NCI-H1105 (cell line): ENCODE results near the gene SSTR4.
"Not testable (repeated sequence)": the region's sequence is repeated elsewhere in the genome, so short reads cannot be mapped to it uniquely, and the experiment has no call there.

Experiments used
- DNase-seq: peaks from one replicate; lab custom pipeline; 2025; lab: John Stamatoyannopoulos, UW

Gene SSTR4

DNA sequence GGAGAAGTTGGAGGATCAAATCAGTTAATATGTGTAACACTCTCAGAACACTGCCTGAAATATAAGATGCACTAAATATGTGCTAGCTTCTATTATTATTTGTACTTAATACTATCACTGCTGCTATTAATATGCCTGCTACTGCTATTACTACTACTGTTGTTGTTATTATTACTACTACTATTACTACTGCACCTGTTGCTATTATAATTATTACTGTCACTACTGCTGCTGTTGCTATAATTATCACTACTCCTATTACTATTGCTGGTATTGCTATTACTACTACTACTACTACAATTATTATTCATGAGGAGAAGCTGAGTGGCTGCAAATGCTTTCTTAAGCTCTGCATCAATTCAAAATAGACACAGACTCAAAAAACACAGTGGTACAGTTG is 16.7 kb upstream of the SSTR4 start:
- no peak for DNase-seq

GRCh38 chr20:23018941-23019340 is 16.2 kb upstream of the SSTR4 start:
- no peak for DNase-seq

- no peak for DNase-seq
Observed at GRCh38 chr20:23019403-23019802, 15.7 kb upstream of the SSTR4 start.

GRCh38 chr20:23020230-23021018 is 14.7 kb upstream of the SSTR4 start:
- no peak for DNase-seq

GRCh38 chr20:23021541-23021940 is 13.6 kb upstream of the SSTR4 start:
- no peak for DNase-seq

DNA sequence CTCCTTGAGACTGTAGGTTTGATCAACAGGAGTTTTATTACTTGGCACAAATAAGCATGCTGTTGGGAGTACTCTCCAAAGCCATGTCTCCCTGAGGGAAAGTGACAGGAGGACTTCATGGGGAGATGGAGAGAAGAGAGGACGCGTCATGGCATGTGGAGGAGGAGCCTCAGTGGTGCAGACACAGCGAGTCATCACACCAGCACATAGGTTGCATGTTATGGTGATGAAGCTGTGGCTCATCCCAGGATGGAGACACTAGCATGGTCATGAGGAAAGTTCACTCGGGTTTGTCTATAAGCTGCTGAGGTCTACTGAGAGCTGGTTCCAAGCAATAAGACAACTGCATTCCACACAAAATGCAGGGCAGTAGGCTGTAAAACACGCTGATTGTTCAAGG is 13.2 kb upstream of the SSTR4 start:
- no peak for DNase-seq

DNA sequence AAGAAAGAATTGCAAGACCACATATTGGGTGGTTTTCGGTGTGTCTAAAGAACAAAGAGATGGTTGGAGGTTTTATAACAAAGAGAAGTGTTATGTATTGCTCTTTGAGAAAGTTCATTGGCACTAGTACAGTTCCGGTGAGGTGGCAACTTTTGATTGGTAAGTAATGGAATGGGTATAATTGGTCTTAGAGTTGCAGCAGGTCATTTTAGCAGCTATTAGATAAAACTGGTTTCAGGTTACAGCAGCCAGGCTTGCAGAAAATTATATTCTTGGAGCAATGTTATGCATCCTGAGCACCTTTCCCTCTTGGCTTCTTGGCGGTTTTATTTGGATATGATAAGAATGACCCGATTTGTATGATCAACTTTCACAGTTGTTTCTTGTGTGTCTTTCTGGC is 12.3 kb upstream of the SSTR4 start:
- DNase-seq, result no peak

DNA sequence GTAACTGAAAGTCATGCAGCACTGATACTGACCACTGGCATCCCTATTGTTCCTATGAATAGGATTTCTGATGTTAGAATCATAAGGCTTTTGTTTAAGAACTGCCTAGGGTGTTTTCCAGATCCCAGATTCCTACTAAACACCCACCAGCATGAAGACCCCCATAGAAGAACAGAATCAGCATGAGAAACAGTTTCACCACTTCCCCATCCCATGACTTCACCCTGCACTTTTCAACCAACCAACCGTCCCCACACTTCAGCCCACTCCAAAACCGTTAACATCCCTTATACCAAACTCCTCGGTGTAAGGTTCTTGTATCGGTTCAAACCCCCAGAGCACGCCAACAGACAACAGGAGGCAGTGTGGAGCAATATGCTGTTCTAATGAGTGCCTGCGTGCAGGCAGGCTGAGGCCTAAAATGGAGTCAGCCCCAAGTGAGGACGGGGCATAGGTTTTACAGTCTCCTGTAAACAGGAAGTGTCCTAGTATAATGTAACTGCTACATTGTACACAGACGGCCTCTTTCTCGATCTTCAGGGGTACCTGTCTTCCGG is 11.4 kb upstream of the SSTR4 start:
- DNase-seq, result no peak

GRCh38 chr20:23024701-23025100 is 10.4 kb upstream of the SSTR4 start:
- no peak for DNase-seq

DNA sequence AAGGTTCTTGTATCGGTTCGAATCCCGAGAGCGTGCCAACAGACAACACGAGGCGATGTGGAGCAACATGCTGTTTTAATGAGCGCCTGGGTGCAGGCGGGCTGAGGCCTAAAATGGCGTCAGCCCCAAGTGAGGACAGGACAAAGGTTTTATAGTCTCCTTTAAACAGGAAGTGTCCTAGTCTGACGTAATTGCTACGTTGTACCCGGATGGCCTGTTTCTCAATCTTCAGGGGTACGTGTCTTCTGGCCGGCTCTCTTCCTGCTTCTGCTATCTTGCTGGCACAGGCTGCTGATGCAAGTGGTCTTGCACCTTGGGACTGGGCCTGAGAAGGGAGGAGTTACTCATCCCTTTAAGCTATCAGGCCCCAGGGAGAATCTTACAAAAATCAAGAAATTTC is 9.6 kb upstream of the SSTR4 start:
- DNase-seq, result not testable (repeated sequence)

DNA sequence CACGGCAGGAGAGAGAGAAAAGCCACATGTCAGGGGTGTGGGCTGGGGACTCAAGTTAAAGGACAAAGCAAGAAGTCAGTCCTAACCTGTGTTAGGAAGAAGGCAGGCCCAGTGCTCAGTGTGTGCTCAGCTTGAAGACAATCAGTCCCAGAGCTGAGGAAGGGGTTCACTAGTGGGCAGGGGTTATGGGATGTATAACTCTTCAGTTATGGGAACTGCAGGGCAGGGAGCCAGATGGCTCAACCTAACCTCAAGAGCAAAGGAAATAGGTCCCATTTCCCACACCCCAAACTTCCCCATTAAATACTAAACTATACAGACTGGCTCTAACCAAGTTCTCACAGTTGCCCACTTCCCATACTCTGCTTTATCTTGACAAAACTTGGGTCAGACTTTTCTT is 7.4 kb upstream of the SSTR4 start:
- no peak for DNase-seq

DNA sequence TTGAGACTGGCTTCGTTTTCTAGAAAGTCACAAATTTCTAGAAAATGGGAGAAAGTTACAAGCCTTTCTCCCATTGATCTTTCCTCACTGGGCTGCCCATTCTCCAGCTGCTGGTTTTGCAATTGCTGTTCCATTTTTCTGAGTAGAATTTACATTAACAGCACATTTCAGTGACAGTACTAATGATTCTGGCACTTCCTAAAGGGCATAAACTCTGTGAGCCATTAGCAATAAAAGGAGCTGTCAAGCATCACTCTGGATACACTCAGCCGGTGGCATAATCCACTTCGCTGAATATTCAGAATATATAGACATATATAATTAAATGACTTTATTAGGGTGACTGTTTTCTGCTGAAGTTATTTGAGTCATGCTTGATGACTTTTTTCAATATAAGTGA is 6.7 kb upstream of the SSTR4 start:
- no peak for DNase-seq

DNA sequence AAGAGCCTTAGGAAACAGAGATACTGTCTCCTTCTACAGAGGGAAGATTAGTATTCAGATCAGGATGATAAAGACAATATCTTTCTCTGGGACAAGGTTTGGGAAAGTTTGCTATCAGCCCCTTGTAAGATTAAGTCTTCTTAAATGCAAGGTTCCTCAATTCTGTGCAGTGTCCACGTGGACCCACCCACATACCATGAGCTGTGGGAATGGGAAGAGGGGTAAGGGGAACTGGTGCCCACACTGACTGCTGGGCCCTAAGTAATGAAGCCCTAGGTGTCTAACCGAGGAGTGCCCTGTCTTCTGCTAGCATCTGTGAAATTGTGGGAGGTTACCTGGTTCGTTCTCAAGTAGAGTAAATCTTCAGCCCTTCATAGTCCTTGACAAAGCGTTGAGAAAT is 5.8 kb upstream of the SSTR4 start:
- no peak for DNase-seq

GRCh38 chr20:23031346-23031745 is 3.8 kb upstream of the SSTR4 start:
- no peak for DNase-seq

DNA sequence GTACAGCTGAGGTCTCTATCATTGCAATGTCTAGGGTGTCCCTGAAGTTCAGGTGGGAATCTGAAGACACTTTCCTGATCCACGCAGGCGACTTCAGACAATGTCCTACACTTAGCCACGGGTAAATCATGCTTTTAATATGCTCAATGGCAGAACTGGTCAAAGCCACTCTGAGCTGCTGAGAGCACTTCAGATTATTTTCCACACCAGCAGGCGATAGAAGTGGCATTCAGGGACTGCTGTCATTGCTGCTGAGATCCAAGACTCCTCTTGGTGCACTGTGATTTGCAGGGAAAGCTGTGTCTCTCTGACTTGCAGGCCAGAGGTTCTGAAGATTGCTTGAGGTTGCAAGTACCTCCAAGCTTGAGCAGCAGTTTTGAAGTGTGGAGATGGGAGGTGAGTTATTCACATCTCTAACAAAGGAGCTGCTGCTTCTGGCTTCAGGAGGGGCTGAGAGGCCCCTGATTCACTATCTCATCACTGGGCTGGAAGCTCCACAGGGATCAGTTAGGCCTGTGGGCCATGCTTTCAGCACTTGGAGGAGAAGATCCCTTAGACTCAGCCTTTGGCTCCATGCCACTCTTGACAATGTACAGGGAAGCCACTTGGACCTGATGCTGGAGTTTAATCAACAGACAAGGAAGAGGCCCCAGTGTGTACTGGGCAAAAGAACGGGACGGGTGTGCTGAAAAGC is 2.9 kb upstream of the SSTR4 start:
- no peak for DNase-seq

GRCh38 chr20:23032750-23033078 is 2.4 kb upstream of the SSTR4 start:
- no peak for DNase-seq

GRCh38 chr20:23033918-23034317 is 1.2 kb upstream of the SSTR4 start:
- DNase-seq, result no peak

GRCh38 chr20:23035731-23036130 is 619 bp downstream of the SSTR4 start:
- no peak for DNase-seq

DNA sequence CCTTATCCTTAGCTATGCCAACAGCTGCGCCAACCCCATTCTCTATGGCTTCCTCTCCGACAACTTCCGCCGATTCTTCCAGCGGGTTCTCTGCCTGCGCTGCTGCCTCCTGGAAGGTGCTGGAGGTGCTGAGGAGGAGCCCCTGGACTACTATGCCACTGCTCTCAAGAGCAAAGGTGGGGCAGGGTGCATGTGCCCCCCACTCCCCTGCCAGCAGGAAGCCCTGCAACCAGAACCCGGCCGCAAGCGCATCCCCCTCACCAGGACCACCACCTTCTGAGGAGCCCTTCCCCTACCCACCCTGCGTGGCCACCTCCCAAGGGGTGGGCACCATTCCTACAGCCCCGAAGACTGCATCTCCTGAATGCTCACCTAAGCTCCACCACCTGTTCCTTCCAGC is 1.3 kb downstream of the SSTR4 start:
- DNase-seq, result no peak

GRCh38 chr20:23037017-23037481 is 1.9 kb downstream of the SSTR4 start:
- no peak for DNase-seq

- no peak for DNase-seq
Observed at GRCh38 chr20:23039136-23039875, 4.2 kb downstream of the SSTR4 start.

DNA sequence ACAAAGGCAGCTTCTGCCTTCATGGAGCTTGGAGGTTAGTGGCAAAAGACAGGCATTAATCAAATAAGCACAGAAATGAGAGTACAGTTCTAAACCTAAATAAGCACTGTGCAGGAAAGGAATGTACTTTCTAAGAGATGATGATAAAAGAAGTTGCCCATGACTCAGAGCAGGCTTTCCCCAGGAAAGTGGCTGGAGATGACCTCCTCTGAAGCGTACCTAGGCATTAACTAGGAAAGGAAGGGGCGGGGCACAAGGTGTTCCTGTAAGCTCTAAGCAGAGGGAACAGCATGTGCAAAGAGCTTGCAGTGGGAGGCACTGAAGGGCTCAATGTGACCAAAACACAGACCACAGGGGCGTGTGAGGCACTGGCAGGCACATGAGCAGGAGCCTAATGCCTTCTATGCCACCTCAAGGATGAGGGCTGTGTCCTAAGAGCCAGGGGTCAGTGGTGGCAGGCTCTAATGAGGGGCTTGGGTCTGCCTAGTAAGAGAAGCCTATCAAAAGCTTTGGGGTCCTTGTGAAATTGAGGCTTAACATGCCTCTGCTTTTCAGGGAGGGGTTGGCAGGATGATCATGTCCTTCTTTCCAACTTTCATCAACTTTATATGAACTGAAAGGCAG is 4.9 kb downstream of the SSTR4 start:
- DNase-seq, result no peak
